HG02973 (cell line): Measurements from ENCODE around the gene DTX3L.

ENCODE experiments used
- ATAC-seq: cut with Tn5 transposase; IDR thresholded peaks from one replicate; pipeline ENCODE4 v1.9.1; 2021; ENCODE audit warnings: moderate library complexity; ENCODE audit not compliant: unreplicated experiment

The DTX3L gene

GRCh38 chr3:122564155-122564912 is at the start of gene DTX3L, which contains the start of gene PARP9:
Gene DTX3L, plus strand, starts transcription at chr3:122564338. Its CDS starts 89 bp downstream, at chr3:122564427.
Gene PARP9, minus strand, starts transcription at chr3:122564300. Its CDS starts 4,680 bp downstream, at chr3:122559620.
- peak; percentile 62 for ATAC-seq

DNA sequence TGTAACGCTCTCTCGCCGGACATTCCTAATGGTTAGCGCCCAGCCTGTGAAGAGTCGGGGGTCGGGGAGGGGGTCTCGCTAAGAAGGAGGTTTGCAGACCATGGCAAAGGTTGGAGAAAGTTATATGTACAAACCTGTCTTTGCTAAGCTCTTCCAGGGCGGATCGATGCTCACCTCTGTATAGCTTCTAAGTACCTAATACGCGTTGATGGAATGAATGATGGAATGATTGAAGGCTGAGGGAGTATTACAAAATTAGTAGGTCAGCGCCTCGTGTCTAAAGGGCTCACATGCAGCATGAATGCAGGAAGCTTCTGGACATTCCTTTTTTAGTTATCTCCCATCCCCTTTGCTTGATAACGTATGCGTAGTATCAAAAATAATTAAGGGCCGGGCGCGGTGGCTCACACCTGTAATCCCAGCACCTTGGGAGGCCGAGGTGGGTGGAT is 49.1 kb upstream of the DTX3L start:
- no peak for ATAC-seq

DNA sequence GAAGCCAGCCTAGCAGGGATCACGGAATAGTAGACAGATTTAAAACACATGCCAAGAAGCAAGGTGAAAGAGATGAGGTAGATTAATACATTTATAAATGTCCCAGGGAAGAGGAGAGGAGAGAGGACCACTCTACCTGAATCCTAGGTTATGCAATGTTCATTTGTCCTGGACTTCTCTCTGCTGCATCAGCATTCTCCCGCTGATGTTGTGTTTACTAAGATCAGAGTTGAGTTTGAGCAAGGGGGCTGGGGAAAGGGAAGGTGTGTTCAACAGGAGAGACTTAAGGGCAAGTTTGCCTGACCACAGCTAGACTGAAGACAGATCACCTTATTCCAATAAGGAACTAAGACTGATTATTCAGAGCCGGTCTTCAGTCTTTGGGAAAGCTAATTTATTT is 48.3 kb upstream of the DTX3L start:
- no peak for ATAC-seq

DNA sequence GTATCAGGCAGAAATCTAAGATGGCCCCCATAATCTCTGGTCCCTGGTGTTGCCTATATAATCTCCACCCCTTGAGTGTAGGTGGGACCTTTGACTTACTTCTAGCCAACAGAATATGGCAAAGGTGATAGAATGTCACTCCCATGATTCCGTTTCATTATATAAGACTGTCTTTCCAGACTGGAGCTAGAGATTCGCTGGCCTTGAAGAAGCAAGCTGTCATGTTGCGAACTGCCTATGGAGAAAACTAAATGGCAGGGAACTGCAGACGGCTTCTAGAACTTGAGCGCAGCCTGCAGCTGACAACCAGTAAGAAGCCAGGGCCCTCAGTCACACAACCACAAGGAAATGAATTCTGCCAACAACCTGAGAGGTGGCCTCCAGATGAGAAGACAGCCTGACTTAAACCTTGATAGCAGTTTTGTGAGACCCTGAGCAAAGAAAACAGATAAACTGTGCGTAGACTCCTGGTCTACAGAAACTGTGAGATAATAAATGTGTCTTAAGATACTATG is 47.2 kb upstream of the DTX3L start:
- no peak for ATAC-seq

- ATAC-seq, result no peak
Measured at GRCh38 chr3:122519693-122520092, 44.4 kb upstream of the DTX3L start.

GRCh38 chr3:122520861-122521260 is 43.3 kb upstream of the DTX3L start:
- no peak for ATAC-seq

DNA sequence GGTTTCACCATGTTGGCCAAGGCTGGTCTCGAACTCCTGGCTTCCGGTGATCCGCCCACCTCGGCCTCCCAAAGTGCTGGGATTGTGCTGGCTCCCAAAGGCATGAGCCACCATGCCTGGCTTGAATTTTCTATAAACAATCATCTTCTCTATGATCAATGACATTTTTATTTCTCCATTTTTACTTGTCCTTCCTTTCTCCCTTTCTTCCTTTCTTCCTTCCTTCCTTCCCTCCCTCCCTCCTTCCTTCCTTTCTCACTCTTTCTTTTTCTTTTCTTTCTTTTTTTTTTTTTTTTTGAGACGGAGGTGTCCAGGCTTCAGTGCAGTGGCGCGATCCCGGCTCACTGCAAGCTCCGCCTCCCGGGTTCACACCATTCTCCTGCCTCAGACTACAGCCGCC is 40.8 kb upstream of the DTX3L start:
- no peak for ATAC-seq

- no peak for ATAC-seq
Measured at GRCh38 chr3:122530164-122530563, 34.0 kb upstream of the DTX3L start.

DNA sequence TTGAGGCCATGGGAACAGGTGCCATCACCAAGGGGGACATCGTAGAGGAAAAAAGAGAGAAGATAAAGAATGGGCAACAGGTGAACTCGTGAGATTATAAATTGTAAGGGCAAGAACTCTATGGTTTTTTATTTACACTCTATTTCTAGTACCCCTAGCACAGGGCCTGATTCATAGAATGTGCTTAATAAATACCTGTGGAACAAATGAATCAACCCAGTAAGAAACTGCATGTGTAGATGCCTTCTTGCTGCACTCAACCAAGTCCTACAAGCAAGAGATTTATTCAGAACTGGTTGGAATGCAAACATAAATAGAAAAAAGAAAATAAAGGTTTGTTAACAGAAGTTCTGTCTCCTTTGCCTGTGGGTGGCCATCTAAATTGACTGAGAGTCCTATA is 30.7 kb upstream of the DTX3L start:
- no peak for ATAC-seq

GRCh38 chr3:122533931-122534334 is 30.2 kb upstream of the DTX3L start:
- peak; percentile 100 for ATAC-seq

DNA sequence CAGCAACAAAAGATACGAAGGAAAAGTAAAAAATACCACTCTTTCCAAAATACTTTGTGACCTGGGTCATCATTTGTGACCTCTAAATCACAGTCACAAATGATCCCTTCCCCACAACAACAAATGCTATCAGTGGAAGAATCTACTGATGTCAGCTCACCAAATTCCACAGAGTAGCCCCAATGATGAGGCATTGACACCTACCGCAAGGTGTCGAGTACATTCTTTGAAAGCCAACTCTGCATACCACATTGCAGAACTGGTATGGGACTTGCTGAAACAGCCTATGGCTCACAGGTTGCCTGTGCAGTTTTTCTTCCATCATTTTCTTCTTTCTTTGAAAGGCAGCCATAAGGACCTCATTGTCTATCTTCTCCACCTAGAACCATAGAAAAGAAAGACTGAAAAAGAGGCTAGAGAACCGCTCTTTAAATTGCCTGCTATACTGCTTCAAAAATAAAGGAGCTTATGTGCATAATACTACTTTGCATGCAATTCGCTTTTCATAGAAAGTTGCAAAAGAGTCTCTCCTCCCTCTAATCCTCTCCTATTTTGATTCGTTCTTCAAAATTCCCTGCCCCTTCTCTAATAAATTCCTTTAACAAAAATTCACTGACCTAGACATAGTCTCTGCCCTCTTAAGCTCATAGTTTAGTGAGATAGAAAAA is 28.0 kb upstream of the DTX3L start:
- ATAC-seq, result no peak

GRCh38 chr3:122536632-122537001 is 27.5 kb upstream of the DTX3L start:
- no peak for ATAC-seq

DNA sequence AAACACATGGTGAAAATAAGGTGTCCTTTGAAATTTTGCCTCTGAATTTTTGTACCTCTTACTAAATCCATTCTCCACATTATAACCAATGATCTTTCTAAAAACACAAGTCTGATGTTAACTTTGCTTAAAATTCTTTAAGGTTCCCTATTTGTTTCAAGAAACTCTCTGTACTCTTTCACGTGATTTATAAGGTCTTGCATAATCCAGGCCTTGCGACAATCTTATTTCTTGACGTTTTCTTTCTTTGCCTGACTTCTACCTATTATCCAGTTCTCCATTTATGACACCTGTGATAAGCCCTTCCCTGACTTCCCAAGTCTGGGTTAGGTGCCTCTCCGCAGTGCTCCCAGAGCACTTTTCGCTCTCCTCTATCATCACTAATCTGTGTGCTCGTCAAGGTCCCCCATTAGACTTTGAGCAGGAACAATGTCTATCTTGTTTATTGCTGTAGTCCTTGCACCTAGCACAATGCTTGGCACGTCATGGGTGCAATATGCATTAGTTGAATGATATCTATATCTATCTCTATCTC is 25.1 kb upstream of the DTX3L start:
- no peak for ATAC-seq

GRCh38 chr3:122546151-122546550 is 18.0 kb upstream of the DTX3L start:
- ATAC-seq, result no peak

GRCh38 chr3:122548076-122548475 is 16.1 kb upstream of the DTX3L start:
- ATAC-seq, result no peak

DNA sequence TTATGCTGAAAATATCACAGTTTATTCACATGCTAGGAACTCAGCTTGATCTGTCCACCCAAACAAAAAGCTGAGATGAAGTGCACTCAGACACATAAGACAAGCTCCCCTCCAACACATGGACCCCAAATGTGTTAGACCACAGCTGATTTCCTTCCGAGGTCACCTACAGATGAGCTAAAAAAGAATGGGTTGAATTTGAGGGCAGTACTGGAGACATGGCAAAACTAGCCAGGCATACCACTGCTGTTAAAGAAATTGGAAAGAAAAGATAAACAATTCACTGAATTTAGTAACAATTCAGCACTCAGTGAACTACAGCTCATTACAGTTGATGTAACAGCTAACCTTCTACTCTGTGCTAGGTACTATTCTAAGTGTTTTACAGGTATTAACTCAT is 15.5 kb upstream of the DTX3L start:
- no peak for ATAC-seq

DNA sequence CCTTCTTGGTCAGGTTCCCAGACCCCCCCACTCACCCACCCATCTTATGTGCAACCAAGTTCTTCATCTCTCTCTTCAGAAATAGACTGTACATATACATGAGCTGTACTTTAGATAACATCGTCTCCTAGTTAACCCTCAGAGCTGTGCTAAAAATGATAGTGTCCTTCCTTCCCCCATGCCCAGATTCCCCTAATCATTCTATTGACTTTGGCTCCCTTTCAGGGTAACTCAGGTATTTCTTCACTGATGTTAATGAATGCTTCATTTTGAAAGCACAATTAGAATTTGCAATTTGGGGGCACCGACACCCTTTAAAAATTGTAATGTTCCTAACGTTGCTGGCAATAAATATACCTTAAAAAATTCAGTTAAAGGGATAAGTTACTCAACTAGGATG is 11.0 kb upstream of the DTX3L start:
- no peak for ATAC-seq

DNA sequence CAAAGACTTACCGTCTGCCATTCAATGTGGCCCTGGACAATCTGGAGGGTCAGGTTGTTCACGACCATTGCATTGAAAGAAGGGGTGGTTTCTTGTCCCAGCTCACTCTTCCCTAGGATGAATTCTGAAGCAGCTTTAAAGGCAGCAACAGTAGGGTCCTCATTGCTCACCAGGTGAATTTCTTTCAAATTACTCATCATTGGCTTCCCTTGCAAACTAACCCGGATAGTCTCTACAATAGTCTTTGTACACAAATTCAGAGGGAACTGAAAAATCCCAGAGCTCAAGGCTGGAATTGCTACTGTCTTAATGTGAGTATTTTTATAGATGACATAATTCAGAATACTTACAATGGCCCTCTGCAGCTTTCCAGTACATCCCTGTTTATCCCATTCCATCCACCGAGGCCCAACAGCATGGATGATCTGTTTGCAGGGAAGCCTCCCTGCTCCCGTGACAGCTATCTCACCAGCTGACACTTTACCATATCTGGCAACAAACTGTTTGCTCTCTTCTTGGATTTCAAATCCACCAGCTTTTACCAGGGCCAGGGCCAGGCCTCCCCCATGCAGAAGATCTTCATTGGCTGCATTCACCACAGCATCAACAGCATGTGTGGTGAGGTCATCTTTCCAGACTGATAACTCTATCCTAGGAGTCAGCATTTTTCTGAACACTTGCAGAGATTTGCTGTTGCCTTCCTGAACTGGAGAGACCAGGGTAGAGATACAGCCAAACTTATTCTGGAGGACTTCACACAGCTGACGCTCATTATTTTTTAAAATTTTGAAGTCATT is 8.7 kb upstream of the DTX3L start:
- ATAC-seq, result no peak

GRCh38 chr3:122557356-122557755 is 6.8 kb upstream of the DTX3L start:
- ATAC-seq, result no peak

- no peak for ATAC-seq
Measured at GRCh38 chr3:122558605-122559004, 5.5 kb upstream of the DTX3L start.

DNA sequence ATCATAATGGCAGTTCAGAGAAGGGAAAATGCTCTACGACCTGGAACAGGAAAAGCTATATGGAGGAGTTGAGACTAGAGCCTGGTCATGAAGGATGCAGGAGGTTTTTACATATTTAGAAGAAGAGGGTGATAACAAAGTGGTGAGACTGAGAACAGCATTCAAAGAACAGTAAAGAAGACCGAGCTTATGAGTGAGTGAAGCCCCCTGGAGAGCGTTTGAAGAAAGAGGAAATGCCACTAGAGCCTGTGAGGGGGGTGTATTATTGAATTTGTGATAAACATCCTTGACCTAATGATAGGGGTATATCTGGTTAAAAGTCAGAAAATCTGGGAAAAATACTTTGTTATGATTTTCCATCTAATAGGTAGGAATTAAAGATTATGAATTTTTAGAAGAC is 4.2 kb upstream of the DTX3L start:
- no peak for ATAC-seq
